HCT116 (cell line): Measurements from ENCODE around the gene UBTD2. TPM values are rescaled to one million over a fixed set of nuclear protein-coding genes. Genes with fewer than 3 reads are reported as not detected.

Experiments used
- ATAC-seq: fragments of 200-7000 bp; cut with Tn5 transposase; 2 replicates; pipeline ENCODE4 v1.9.1; 2020; ENCODE audit warnings: mild to moderate bottlenecking, moderate library complexity
- BruUV-seq: library from RNA; stranded (reverse); fragments of 400-500 nt; replicated peaks from 2 replicates; lab custom pipeline; 2021; lab: Mats Ljungman, UMichigan
- CTCF ChIA-PET: fragments of 300-600 bp; sonication (Branson Sonifier 250); formaldehyde crosslinking; loops from one replicate; lab custom pipeline; 2021; ENCODE audit warnings: antibody characterized with exemption; lab: Charles Lee
- POLR2A ChIA-PET: fragments of 300-600, 350-600 bp; sonication (Branson Sonifier 250); formaldehyde crosslinking; loops from one replicate; lab custom pipeline; 2021; ENCODE audit warnings: antibody characterized with exemption; lab: Charles Lee
- RAD21 ChIA-PET, 2 experiments: fragments of 300-600 bp; sonication (Branson Sonifier 250); formaldehyde crosslinking; loops; one replicate each; lab custom pipeline; 2023; ENCODE audit warnings: low total read pairs in 2 of 2; ENCODE audit not compliant: uncharacterized antibody in 2 of 2, unreplicated experiment in 2 of 2, low non-redundant PET in 1 of 2; lab: Charles Lee
- DNase-seq: peaks from one replicate; pipeline ENCODE4 v3.0.0-alpha.2; 2010; ENCODE audit warnings: low read depth, low spot score
- H2AFZ ChIP-seq: fragments of 200-600 bp; shearing (Covaris generic), sonication (generic); 2 replicates; pipeline ENCODE4 v1.6.1; 2017; ENCODE audit warnings: low read depth, mixed run types, mixed read lengths, antibody characterized with exemption, low read length; ENCODE audit not compliant: poor library complexity, severe bottlenecking
- H3K27ac ChIP-seq: 2 replicates; pipeline ENCODE4 v1.5.1; 2012; ENCODE audit warnings: low read depth, low read length
- H3K27me3 ChIP-seq: fragments of 200-600 bp; sonication (generic); 2 replicates; pipeline ENCODE4 v1.6.1; 2016; ENCODE audit warnings: mixed run types, low read length, mixed read lengths; ENCODE audit not compliant: insufficient read depth
- H3K36me3 ChIP-seq, 2 experiments: fragments of 200-500 bp in 1 of 2; fragments of 200-600 bp in 1 of 2; sonication (Bioruptor generic) in 1 of 2; sonication (generic) in 1 of 2; 2 replicates each; pipeline versions ENCODE4 v1.5.1 to v1.6.1; 2014 to 2016; ENCODE audit warnings: low read length in 2 of 2, inconsistent platforms in 1 of 2, mixed read lengths in 1 of 2, mixed run types in 1 of 2; ENCODE audit not compliant: insufficient read depth in 2 of 2, control insufficient read depth in 1 of 2
- H3K4me1 ChIP-seq, 2 experiments: fragments of 200-600 bp in 1 of 2; sonication (generic) in 1 of 2; 2 replicates each; pipeline versions ENCODE4 v1.5.1 to v1.6.1; 2012 to 2017; ENCODE audit warnings: low read length in 2 of 2, inconsistent platforms in 1 of 2, mild to moderate bottlenecking in 1 of 2, mixed read lengths in 1 of 2, mixed run types in 1 of 2, moderate library complexity in 1 of 2; ENCODE audit not compliant: insufficient read depth in 2 of 2, control insufficient read depth in 1 of 2
- H3K4me2 ChIP-seq: fragments of 200-600 bp; sonication (generic); 2 replicates; pipeline ENCODE4 v1.6.1; 2017; ENCODE audit warnings: mixed run types, low read length, mixed read lengths
- H3K4me3 ChIP-seq, 2 experiments: fragments of 200-600 bp in 1 of 2; sonication (generic) in 1 of 2; replicated peaks in 1 of 2; 2 replicates each; pipeline ENCODE4 v1.5.1; 2011 to 2016; ENCODE audit warnings: low read length in 2 of 2, control low read depth in 1 of 2, low read depth in 1 of 2, mild to moderate bottlenecking in 1 of 2, mixed read lengths in 1 of 2, mixed run types in 1 of 2
- H3K79me2 ChIP-seq: fragments of 200-600 bp; sonication (generic); 2 replicates; pipeline ENCODE4 v1.6.1; 2017; ENCODE audit warnings: mild to moderate bottlenecking, mixed run types, low read length, moderate library complexity, mixed read lengths; ENCODE audit not compliant: insufficient read depth
- H3K9ac ChIP-seq: fragments of 200-600 bp; sonication (generic); 2 replicates; pipeline ENCODE4 v1.6.1; 2016; ENCODE audit warnings: low read length, mixed read lengths
- H3K9me2 ChIP-seq: fragments of 200-600 bp; sonication (generic), shearing (Covaris generic); 2 replicates; pipeline ENCODE4 v1.6.1; 2017; ENCODE audit warnings: mixed run types, mild to moderate bottlenecking, moderate library complexity; ENCODE audit not compliant: insufficient read depth
- H3K9me3 ChIP-seq, 2 experiments: fragments of 200-500 bp in 1 of 2; fragments of 200-600 bp in 1 of 2; sonication (Bioruptor generic) in 1 of 2; sonication (generic) in 1 of 2; 2 replicates each; pipeline ENCODE4 v1.6.1; 2014 to 2017; ENCODE audit warnings: low read length in 2 of 2, mixed read lengths in 2 of 2, inconsistent platforms in 1 of 2, low read depth in 1 of 2, mild to moderate bottlenecking in 1 of 2, mixed run types in 1 of 2, moderate library complexity in 1 of 2; ENCODE audit not compliant: control insufficient read depth in 1 of 2, insufficient read depth in 1 of 2
- H4K20me1 ChIP-seq: fragments of 200-600 bp; sonication (generic), shearing (Covaris generic); 2 replicates; pipeline ENCODE4 v1.6.1; 2017; ENCODE audit warnings: mixed run types, mild to moderate bottlenecking, moderate library complexity; ENCODE audit not compliant: insufficient read depth
- JUND ChIP-seq: IDR thresholded peaks from 2 replicates; pipeline ENCODE4 v1.6.1; 2012
- MAX ChIP-seq: IDR thresholded peaks from 2 replicates; pipeline ENCODE4 v1.6.1; 2012
- REST ChIP-seq: IDR thresholded peaks from 2 replicates; pipeline ENCODE4 v1.6.1; 2012; ENCODE audit warnings: low read depth
- ZFX ChIP-seq: fragments of 450-650 bp; IDR thresholded peaks from 2 replicates; pipeline ENCODE4 v1.6.1; 2017
- intact Hi-C: fragments of 100-400 bp; cut with micrococcal nuclease; formaldehyde crosslinking; loops from 2 replicates; pipeline ENCODE4 v1.10.0; 2022
- total RNA-seq: library from RNA; stranded (reverse); gene quantifications from one replicate; pipeline ENCODE4 v1.2.1, GENCODE V29; 2021; ENCODE audit not compliant: unreplicated experiment

The UBTD2 gene
- total RNA-seq, 1 experiment from 2014 or later = 15.9 TPM

GRCh38 chr5:172280929-172281328, 2.6 kb downstream of the UBTD2 start:
- peaks cover 11 to 28% of the 10 kb centered on the region in 2 experiments; a peak in 3 of 4 replicates for H3K4me1 ChIP-seq
- no peaks in the 10 kb centered on the region for H3K27me3 ChIP-seq

More at GRCh38 chr5:172280929-172281328, 2.6 kb downstream of the UBTD2 start:
- no TSS peak for BruUV-seq
- Histone ChIP-seq H3K9me3 (no peaks in the 10 kb centered on the region), H3K36me3 (no peaks in the 10 kb centered on the region), H3K4me3 (no peak overlapping the region), H3K9ac (no peak overlapping the region), H3K27ac (no peak overlapping the region), H3K79me2 (peaks cover 70% of the 10 kb centered on the region), H4K20me1 (no peaks in the 10 kb centered on the region), H2AFZ (no peak overlapping the region), H3K4me2 (no peak overlapping the region), H3K9me2 (no peaks in the 10 kb centered on the region)
- RAD21 ChIA-PET = no interaction called here
- intact Hi-C loops = no loop called here
- CTCF ChIA-PET = interaction anchor here (1.0 to 2.8 kb wide), 2 partner anchors 13 to 92 kb away, joined by 3 to 8 read pairs; partner anchors contain the start of gene STK10
- POLR2A ChIA-PET = no interaction called here
- ATAC-seq (no peak), DNase-seq (no peak)
- no peak for TF ChIP-seq ZFX
- no peak for TF ChIP-seq REST
- no peak for TF ChIP-seq JUND
- no peak for TF ChIP-seq MAX
